Mesenchymal stem cell (in vitro differentiated cells and primary cell): ENCODE data around the gene SNAI3.
"Not testable (repeated sequence)": the region's sequence is repeated elsewhere in the genome, so short reads cannot be mapped to it uniquely, and the experiment has no call there.

Source experiments
- DNase-seq: peaks from one replicate; pipeline ENCODE4 v3.0.0-alpha.2; 2013
- H2AFZ ChIP-seq: one replicate; pipeline ENCODE4 v1.6.1; 2013; ENCODE audit warnings: low read depth, mild to moderate bottlenecking, control low read depth, inconsistent platforms, low read length, moderate library complexity
- H2AK5ac ChIP-seq: 2 replicates; pipeline ENCODE4 v1.6.1; 2013; ENCODE audit warnings: low read length, moderate library complexity, mild to moderate bottlenecking, inconsistent platforms; ENCODE audit not compliant: severe bottlenecking
- H2BK120ac ChIP-seq: one replicate; pipeline ENCODE4 v1.6.1; 2013; ENCODE audit warnings: low read depth, mild to moderate bottlenecking, inconsistent platforms, low read length, moderate library complexity
- H2BK12ac ChIP-seq, 2 experiments: one replicate each; pipeline ENCODE4 v1.6.1; 2013; ENCODE audit warnings: inconsistent platforms in 2 of 2, low read length in 2 of 2, mild to moderate bottlenecking in 2 of 2, moderate library complexity in 2 of 2, control low read depth in 1 of 2
- H2BK15ac ChIP-seq: one replicate; pipeline ENCODE4 v1.6.1; 2013; ENCODE audit warnings: mild to moderate bottlenecking, low read depth, inconsistent platforms; ENCODE audit not compliant: poor library complexity, severe bottlenecking
- H2BK5ac ChIP-seq: 2 replicates; pipeline ENCODE4 v1.6.1; 2013; ENCODE audit warnings: low read depth, mild to moderate bottlenecking, low read length, control low read depth, inconsistent platforms; ENCODE audit not compliant: poor library complexity, severe bottlenecking
- H3K14ac ChIP-seq, 2 experiments: one replicate each; pipeline ENCODE4 v1.6.1; 2013; ENCODE audit warnings: inconsistent platforms in 2 of 2, low read length in 2 of 2, control low read depth in 1 of 2, mild to moderate bottlenecking in 1 of 2, moderate library complexity in 1 of 2
- H3K18ac ChIP-seq, 2 experiments: one replicate each; pipeline ENCODE4 v1.6.1; 2013; ENCODE audit warnings: inconsistent platforms in 2 of 2, low read length in 2 of 2, control low read depth in 1 of 2, low read depth in 1 of 2, mild to moderate bottlenecking in 1 of 2
- H3K23ac ChIP-seq, 2 experiments: one replicate each; pipeline ENCODE4 v1.6.1; 2013; ENCODE audit warnings: inconsistent platforms in 2 of 2, low read length in 2 of 2, mild to moderate bottlenecking in 2 of 2, moderate library complexity in 2 of 2, control low read depth in 1 of 2
- H3K27ac ChIP-seq: 2 replicates; pipeline ENCODE4 v1.5.1; 2013; ENCODE audit warnings: mild to moderate bottlenecking, moderate library complexity, low read length, control low read depth, inconsistent platforms; ENCODE audit not compliant: poor library complexity, severe bottlenecking
- H3K27me3 ChIP-seq, 2 experiments: 2 replicates each; pipeline versions ENCODE4 v1.6.1 to v1.7.0; 2013; ENCODE audit warnings: low read length in 2 of 2, mild to moderate bottlenecking in 2 of 2, moderate library complexity in 2 of 2, control low read depth in 1 of 2, inconsistent platforms in 1 of 2; ENCODE audit not compliant: control insufficient read depth in 1 of 2, insufficient read depth in 1 of 2
- H3K36me3 ChIP-seq, 2 experiments: 2 replicates each; pipeline versions ENCODE4 v1.6.1 to v1.7.0; 2013; ENCODE audit warnings: low read length in 2 of 2, control low read depth in 1 of 2, inconsistent platforms in 1 of 2, low read depth in 1 of 2, mild to moderate bottlenecking in 1 of 2; ENCODE audit not compliant: insufficient read depth in 2 of 2, control insufficient read depth in 1 of 2
- H3K4ac ChIP-seq, 2 experiments: one replicate each; pipeline ENCODE4 v1.6.1; 2013; ENCODE audit warnings: inconsistent platforms in 2 of 2, low read length in 2 of 2, mild to moderate bottlenecking in 2 of 2, moderate library complexity in 2 of 2, control low read depth in 1 of 2, low read depth in 1 of 2
- H3K4me1 ChIP-seq: 2 replicates; pipeline ENCODE4 v1.6.1; 2013; ENCODE audit warnings: low read depth, low read length, control low read depth; ENCODE audit not compliant: control insufficient read depth, insufficient read depth
- H3K4me2 ChIP-seq: 2 replicates; pipeline ENCODE4 v1.6.1; 2013; ENCODE audit warnings: low read length, mild to moderate bottlenecking, inconsistent platforms; ENCODE audit not compliant: poor library complexity, severe bottlenecking
- H3K4me3 ChIP-seq, 2 experiments: 2 replicates each; pipeline versions ENCODE4 v1.5.1 to v1.7.0; 2013; ENCODE audit warnings: low read length in 2 of 2, mild to moderate bottlenecking in 2 of 2, control low read depth in 1 of 2, low read depth in 1 of 2; ENCODE audit not compliant: insufficient read depth in 1 of 2
- H3K79me1 ChIP-seq: replicated peaks from 2 replicates; pipeline ENCODE4 v1.6.1; 2013; ENCODE audit warnings: mild to moderate bottlenecking, control low read depth, low read length, inconsistent platforms; ENCODE audit not compliant: poor library complexity, severe bottlenecking
- H3K9ac ChIP-seq: 2 replicates; pipeline ENCODE4 v1.7.0; 2013; ENCODE audit warnings: mild to moderate bottlenecking, low read length, moderate library complexity
- H3K9me3 ChIP-seq: 2 replicates; pipeline ENCODE4 v1.7.0; 2013; ENCODE audit warnings: mild to moderate bottlenecking, low read length; ENCODE audit not compliant: control insufficient read depth
- H4K8ac ChIP-seq: one replicate; pipeline ENCODE4 v1.6.1; 2013; ENCODE audit warnings: inconsistent platforms, mild to moderate bottlenecking, low read length, moderate library complexity
- H4K91ac ChIP-seq: one replicate; pipeline ENCODE4 v1.6.1; 2013; ENCODE audit warnings: mild to moderate bottlenecking, low read length, inconsistent platforms
- WGBS: methylation state at CpG from one replicate; pipeline ENCODE4 v1.1.7; 2013; ENCODE audit warnings: mixed read lengths; 5-methylcytosine and 5-hydroxymethylcytosine counted together

The SNAI3 gene

DNA sequence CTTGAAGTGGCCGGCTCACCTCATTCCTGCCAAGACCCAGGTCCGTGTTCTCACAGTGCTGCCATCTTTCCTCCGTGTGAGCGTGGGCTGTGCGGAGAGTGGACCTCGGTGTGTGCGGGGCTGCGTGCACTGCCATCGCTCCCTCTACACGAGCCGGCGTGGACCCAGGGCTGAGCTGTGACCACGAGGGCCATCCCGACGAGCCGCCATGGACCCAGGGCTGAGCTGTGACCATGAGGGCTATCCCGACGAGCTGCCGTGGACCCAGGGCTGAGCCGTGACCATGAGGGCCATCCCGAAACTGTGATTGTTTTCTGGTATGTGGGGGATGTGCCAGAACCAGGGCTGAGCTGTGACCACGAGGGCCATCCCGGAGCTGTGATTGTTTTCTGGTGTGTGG lies 14.5 kb downstream of the SNAI3 start:
- Histone ChIP-seq H2BK5ac (no peak overlapping the region), H4K8ac (no peak overlapping the region), H3K9ac (no peak overlapping the region), H3K4me2 (no peak overlapping the region), H3K27me3 (peaks cover 0 to 7% of the 10 kb centered on the region in 2 experiments), H3K18ac (no peak overlapping the region), H3K4me3 (no peak overlapping the region), H4K91ac (peak overlapping the region; percentile 54), H2AFZ (no peak overlapping the region), H3K36me3 (peaks cover 24 to 26% of the 10 kb centered on the region in 2 experiments), H3K4me1 (peaks cover 4% of the 10 kb centered on the region), H3K79me1 (no peaks in the 10 kb centered on the region), H2BK12ac (peak overlapping the region in 1 of 2 experiments; percentile 10), H3K4ac (no peak overlapping the region), H3K27ac (no peak overlapping the region), H2BK120ac (no peak overlapping the region), H2BK15ac (no peak overlapping the region), H2AK5ac (no peak overlapping the region), H3K9me3 (no peaks in the 10 kb centered on the region), H3K14ac (no peak overlapping the region), H3K23ac (no peak overlapping the region)
- 95% methylated on average over 23 of the region's 23 CpGs for WGBS
- no peak for DNase-seq

- no peak overlapping the region for H3K4me3 ChIP-seq
- H4K91ac ChIP-seq = no peak overlapping the region
- no peak for DNase-seq
- H3K4me1 ChIP-seq = peaks cover 4% of the 10 kb centered on the region
- no peak overlapping the region for H3K14ac ChIP-seq
- peak overlapping the region; percentile 14 for H3K9ac ChIP-seq
- H2AK5ac ChIP-seq = no peak overlapping the region
- no peak overlapping the region for H3K27ac ChIP-seq
- no peak overlapping the region for H2BK120ac ChIP-seq
- H3K4me2 ChIP-seq = no peak overlapping the region
- no peak overlapping the region for H2BK15ac ChIP-seq
- no peak overlapping the region for H4K8ac ChIP-seq
- H2BK5ac ChIP-seq = no peak overlapping the region
- no peak overlapping the region for H3K23ac ChIP-seq
- H3K27me3 ChIP-seq = no peaks in the 10 kb centered on the region
- H2BK12ac ChIP-seq = no peak overlapping the region
- H3K9me3 ChIP-seq = no peaks in the 10 kb centered on the region
- peaks cover 1% of the 10 kb centered on the region for H3K79me1 ChIP-seq
- no peak overlapping the region for H3K4ac ChIP-seq
- no peak overlapping the region for H3K18ac ChIP-seq
- H2AFZ ChIP-seq = no peak overlapping the region
- peaks cover 16 to 23% of the 10 kb centered on the region in 2 experiments for H3K36me3 ChIP-seq
- WGBS = 100% methylated on average over 4 of the region's 10 CpGs
These were observed 16.3 kb downstream of the SNAI3 start for GRCh38 chr16:88669980-88670379.

DNA sequence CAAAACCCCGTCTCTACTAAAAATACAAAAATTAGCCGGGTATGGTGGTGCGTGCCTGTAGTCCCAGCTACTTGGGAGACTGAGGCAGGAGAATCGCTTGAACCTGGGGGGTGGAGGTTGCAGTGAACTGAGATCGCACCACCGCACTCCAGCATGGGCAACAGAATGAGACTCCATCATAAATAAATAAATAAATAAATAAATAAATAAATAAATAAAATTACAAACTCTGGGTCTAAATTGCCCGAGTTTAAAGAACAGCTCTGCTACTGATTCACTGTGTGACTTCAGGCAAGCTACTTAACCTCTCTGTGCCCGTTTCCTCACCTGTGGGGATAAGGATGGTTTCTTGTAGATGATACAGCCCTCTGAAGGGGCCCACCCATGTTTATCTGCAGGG lies 16.8 kb downstream of the SNAI3 start:
- WGBS = 98% methylated on average over 4 of the region's 8 CpGs
- not testable (repeated sequence) for H3K4me3 ChIP-seq

DNA sequence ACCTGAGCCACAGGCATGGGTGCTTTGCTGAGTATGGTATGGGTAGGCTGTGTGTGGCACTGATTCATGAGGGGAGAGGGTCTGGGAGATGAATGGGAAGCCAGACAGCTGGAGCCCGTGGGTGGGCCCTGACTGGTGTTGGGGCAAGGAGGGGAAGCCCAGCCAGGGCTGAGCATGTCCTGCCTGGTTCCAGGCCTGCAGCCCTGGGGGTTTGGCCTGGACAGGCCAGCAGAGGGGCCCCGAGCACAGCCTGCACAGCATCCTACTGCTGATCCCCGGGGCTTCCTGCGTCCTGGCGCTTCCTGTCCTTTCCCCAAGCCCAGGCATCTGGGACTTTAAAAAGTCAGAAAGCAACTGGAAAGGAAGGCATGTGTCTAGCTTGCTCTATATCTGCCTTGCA lies 18.8 kb downstream of the SNAI3 start:
- H3K4me1 ChIP-seq = peaks cover 6% of the 10 kb centered on the region
- peak overlapping the region; percentile 34 for H4K91ac ChIP-seq
- peak overlapping the region; percentile 85 for H4K8ac ChIP-seq
- H3K14ac ChIP-seq = peak overlapping the region in 1 of 2 experiments; percentile 86
- H3K27ac ChIP-seq = no peak overlapping the region
- H3K23ac ChIP-seq = no peak overlapping the region
- H3K27me3 ChIP-seq = no peaks in the 10 kb centered on the region
- WGBS = 12% methylated on average over 5 of the region's 5 CpGs
- H2BK5ac ChIP-seq = no peak overlapping the region
- no peak overlapping the region for H3K4ac ChIP-seq
- H2AFZ ChIP-seq = no peak overlapping the region
- H2BK12ac ChIP-seq = peak overlapping the region in 1 of 2 experiments; percentile 10
- DNase-seq = peak; percentile 73
- H3K36me3 ChIP-seq = peaks cover 11 to 16% of the 10 kb centered on the region in 2 experiments
- H3K9me3 ChIP-seq = no peaks in the 10 kb centered on the region
- H3K4me2 ChIP-seq = no peak overlapping the region
- peak overlapping the region; percentile 80 for H2BK15ac ChIP-seq
- no peak overlapping the region for H3K4me3 ChIP-seq
- peak overlapping the region in 1 of 2 experiments; percentile 46 for H3K18ac ChIP-seq
- H2BK120ac ChIP-seq = no peak overlapping the region
- peaks cover 11% of the 10 kb centered on the region for H3K79me1 ChIP-seq
- H2AK5ac ChIP-seq = no peak overlapping the region
- H3K9ac ChIP-seq = no peak overlapping the region

More for the DNA sequence above, 16.8 kb downstream of the SNAI3 start:
- not testable (repeated sequence) for H3K4me1 ChIP-seq, H3K23ac ChIP-seq, H3K14ac ChIP-seq, H3K18ac ChIP-seq, H2BK15ac ChIP-seq, H3K27ac ChIP-seq, H3K79me1 ChIP-seq, H4K8ac ChIP-seq, H3K9me3 ChIP-seq, H2BK5ac ChIP-seq, H2AK5ac ChIP-seq, H3K4ac ChIP-seq, H2AFZ ChIP-seq, DNase-seq, H3K4me2 ChIP-seq, H2BK120ac ChIP-seq, H4K91ac ChIP-seq, H3K27me3 ChIP-seq, H2BK12ac ChIP-seq
- peaks cover 15 to 24% of the 10 kb centered on the region in 2 experiments for H3K36me3 ChIP-seq
- H3K9ac ChIP-seq = peak overlapping the region; percentile 14
